H1 (cell line): Measurements from ENCODE around the gene PIEZO1. TPM values are rescaled to one million over a fixed set of nuclear protein-coding genes. Genes with fewer than 3 reads are reported as not detected.

ENCODE experiments used
- BACH1 ChIP-seq: IDR thresholded peaks from 2 replicates; pipeline ENCODE4 v1.6.1; 2012; ENCODE audit warnings: low read length, improper control_type of control experiment
- CBX5 ChIP-seq: fragments of 300-800, 300-1000 bp; sonication (generic); IDR thresholded peaks from 2 replicates; pipeline ENCODE4 v1.7.1; 2016; ENCODE audit warnings: antibody characterized with exemption, low read length, low read depth
- EGR1 ChIP-seq: IDR thresholded peaks from 2 replicates; pipeline ENCODE4 v1.6.1; 2011; ENCODE audit warnings: low read depth, low read length, borderline replicate concordance
- SAP30 ChIP-seq: fragments of 300-600 bp; sonication (generic); IDR thresholded peaks from 2 replicates; pipeline ENCODE4 v1.7.1; 2012; ENCODE audit warnings: low read length, moderate library complexity, mild to moderate bottlenecking, inconsistent platforms; ENCODE audit not compliant: insufficient read depth, insufficient replicate concordance
- SIRT6 ChIP-seq: IDR thresholded peaks from one replicate; pipeline ENCODE4 v1.7.1; 2012; ENCODE audit warnings: low read length, inconsistent platforms
- polyA plus RNA-seq, 7 experiments: library from polyadenylated mRNA; depleted of rRNA in 3 of 7; stranded (reverse) in 5 of 7; unstranded in 2 of 7; fragments of >200 nt in 5 of 7; fragments of 200-250 nt in 2 of 7; gene quantifications; 1 replicate in 5 of 7; 2 replicates in 1 of 7; 4 replicates in 1 of 7; pipeline versions ENCODE4 v1.2.1 to v1.2.3, GENCODE V29; 2011 to 2013; ENCODE audit warnings: missing spikeins in 2 of 7, mixed read lengths in 2 of 7
- total RNA-seq: library from RNA; stranded (reverse); fragmentation: NEBNext Ultra II Directional; extraction: Animal tissue kit (Norgen Biotek cat#: 25700); gene quantifications from 2 replicates; pipeline ENCODE4 v1.2.1, GENCODE V29; 2021
- TF ChIP-seq, protein P1 (sequence below), 3 experiments: IDR thresholded peaks; 1 replicate in 2 of 3; 2 replicates in 1 of 3; pipeline versions ENCODE4 v1.5.1 to v1.6.1; 2011; ENCODE audit warnings: low read length in 3 of 3, mild to moderate bottlenecking in 3 of 3, inconsistent platforms in 2 of 3, low read depth in 1 of 3, moderate library complexity in 1 of 3; ENCODE audit not compliant: insufficient read depth in 1 of 3; ENCODE audit errors: control extremely low read depth in 1 of 3

The PIEZO1 gene
- total and polyA plus RNA-seq, 2 of the 8 experiments (the other 6 are each of a cell fraction or from before 2014, with no cell fraction given) = 42.3 to 67.5 TPM

- TF ChIP-seq CBX5 = no peak
- TF ChIP-seq EGR1 = no peak
- TF ChIP-seq BACH1 = no peak
- no peak for TF ChIP-seq SIRT6
- TF ChIP-seq SAP30 = no peak
- TF ChIP-seq, protein P1, sequence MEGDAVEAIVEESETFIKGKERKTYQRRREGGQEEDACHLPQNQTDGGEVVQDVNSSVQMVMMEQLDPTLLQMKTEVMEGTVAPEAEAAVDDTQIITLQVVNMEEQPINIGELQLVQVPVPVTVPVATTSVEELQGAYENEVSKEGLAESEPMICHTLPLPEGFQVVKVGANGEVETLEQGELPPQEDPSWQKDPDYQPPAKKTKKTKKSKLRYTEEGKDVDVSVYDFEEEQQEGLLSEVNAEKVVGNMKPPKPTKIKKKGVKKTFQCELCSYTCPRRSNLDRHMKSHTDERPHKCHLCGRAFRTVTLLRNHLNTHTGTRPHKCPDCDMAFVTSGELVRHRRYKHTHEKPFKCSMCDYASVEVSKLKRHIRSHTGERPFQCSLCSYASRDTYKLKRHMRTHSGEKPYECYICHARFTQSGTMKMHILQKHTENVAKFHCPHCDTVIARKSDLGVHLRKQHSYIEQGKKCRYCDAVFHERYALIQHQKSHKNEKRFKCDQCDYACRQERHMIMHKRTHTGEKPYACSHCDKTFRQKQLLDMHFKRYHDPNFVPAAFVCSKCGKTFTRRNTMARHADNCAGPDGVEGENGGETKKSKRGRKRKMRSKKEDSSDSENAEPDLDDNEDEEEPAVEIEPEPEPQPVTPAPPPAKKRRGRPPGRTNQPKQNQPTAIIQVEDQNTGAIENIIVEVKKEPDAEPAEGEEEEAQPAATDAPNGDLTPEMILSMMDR (IDR thresholded peaks at IDR 0.05; ENCODE audit: control extremely low read depth in 1 of 3, insufficient read depth in 1 of 3, low read depth in 1 of 3, low read length in 3 of 3) = no peak
Measured at GRCh38 chr16:88759976-88760350, 25.1 kb downstream of the PIEZO1 start (continued).
